ENCODE results near the gene IL17C.

DNA sequence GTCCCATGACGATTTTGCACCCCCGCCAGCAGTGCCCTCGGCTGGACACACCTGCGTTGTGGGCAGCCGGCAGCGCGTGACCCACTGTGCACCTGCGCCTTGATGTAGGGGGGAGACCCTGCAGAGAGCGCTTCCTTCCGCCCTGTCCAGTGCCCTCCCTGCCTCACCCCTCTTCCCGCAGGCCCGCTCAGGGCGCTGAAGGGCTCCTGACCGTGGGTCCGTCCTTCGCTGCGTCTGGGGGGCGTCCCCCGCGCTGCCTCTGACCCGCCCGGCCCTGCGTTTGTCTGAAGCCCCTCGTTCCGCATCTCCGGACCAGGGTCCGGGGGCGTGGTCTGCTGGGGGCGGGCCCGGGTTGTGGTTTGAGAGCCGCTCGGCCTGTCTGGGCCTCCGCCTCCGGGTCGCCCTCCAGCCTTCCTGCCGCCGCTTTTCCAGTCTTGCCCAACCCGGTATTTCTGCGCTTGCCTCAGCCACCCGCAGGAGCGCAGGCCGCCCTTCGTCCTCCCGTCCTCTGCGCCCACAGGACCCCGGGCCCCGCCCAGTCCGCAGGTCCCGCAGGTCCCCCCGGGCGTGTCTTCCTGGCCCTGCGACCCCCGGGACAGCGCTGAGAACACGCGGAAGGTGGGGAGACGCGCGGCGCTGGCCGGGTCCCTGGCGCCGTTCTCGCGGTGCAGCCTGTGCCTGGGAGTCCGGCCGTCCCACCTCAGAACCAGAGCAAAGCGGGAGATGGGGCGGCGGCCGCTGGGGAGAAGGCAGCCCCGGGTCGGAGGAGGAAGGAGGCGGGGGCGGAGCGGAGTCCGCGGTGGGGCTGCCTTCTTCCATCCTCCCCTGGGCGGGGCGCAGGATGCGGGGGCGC, 4.0 kb upstream of the IL17C start:
- TF ChIP-seq, protein P1, sequence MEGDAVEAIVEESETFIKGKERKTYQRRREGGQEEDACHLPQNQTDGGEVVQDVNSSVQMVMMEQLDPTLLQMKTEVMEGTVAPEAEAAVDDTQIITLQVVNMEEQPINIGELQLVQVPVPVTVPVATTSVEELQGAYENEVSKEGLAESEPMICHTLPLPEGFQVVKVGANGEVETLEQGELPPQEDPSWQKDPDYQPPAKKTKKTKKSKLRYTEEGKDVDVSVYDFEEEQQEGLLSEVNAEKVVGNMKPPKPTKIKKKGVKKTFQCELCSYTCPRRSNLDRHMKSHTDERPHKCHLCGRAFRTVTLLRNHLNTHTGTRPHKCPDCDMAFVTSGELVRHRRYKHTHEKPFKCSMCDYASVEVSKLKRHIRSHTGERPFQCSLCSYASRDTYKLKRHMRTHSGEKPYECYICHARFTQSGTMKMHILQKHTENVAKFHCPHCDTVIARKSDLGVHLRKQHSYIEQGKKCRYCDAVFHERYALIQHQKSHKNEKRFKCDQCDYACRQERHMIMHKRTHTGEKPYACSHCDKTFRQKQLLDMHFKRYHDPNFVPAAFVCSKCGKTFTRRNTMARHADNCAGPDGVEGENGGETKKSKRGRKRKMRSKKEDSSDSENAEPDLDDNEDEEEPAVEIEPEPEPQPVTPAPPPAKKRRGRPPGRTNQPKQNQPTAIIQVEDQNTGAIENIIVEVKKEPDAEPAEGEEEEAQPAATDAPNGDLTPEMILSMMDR (IDR thresholded peaks at IDR 0.05), result no peak
- TF ChIP-seq EP300 (IDR thresholded peaks at IDR 0.05), result no peak

All from ovary (tissue), 3 donors.